ENCODE data around the gene CAPN9. TPM values are rescaled to one million over a fixed set of nuclear protein-coding genes. Genes with fewer than 3 reads are reported as not detected.
"Not testable (repeated sequence)": the region's sequence is repeated elsewhere in the genome, so short reads cannot be mapped to it uniquely, and the experiment has no call there.

Gene CAPN9
- total RNA-seq, 1 experiment from 2014 or later: not detected

DNA sequence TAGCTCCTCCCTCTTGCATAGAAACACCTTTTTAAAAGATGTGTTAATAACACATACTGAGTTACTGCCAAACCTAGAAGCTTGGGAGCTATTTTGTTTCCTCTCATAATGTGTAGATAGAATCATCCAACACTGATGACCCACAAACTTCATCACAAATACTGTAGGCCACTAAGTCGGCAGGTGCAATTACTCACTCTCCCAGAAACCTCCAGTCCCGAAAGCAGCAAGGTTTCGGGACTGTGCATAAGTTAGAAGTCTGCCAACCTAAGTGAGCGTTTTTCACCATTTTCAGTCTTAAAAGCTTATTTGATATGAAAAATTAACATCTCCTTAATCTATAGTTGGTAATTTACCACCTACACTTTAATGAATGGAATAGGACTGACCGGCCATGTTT lies 89.2 kb downstream of the CAPN9 start:
- Histone ChIP-seq H3K9me3 (no peaks in the 10 kb centered on the region), H3K27me3 (no peaks in the 10 kb centered on the region), H3K36me3 (peaks cover 7% of the 10 kb centered on the region; the same call in 1 of the 2 replicates), H3K4me3 (no peak overlapping the region)
- no peak for DNase-seq

DNA sequence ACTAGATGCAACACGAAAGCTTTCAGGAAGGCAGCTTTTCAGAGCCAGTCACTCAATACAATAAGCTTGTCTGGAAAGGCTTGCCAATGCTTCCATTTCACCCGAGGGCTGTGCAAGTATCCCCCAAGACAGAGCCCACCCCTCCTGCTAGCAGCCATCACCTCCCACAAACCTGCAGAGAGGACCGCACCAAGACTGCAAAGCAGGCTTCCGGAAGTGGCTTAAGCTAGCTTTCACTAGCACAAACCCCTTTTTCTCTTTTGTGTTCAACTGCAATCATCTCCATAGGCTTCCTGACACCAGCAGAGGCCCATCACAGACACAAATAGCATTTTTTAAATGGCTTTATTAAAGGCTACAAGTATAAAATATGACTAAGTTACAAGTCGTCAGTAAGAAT lies 89.6 kb downstream of the CAPN9 start:
- no peak overlapping the region for H3K4me3 ChIP-seq
- no peak for DNase-seq
- no peaks in the 10 kb centered on the region for H3K9me3 ChIP-seq
- H3K36me3 ChIP-seq: peaks cover 9% of the 10 kb centered on the region
- H3K27me3 ChIP-seq: no peaks in the 10 kb centered on the region

GRCh38 chr1:230839173-230839572 lies 92.0 kb downstream of the CAPN9 start:
- no peaks in the 10 kb centered on the region for H3K9me3 ChIP-seq
- no peak for DNase-seq
- H3K27me3 ChIP-seq: no peaks in the 10 kb centered on the region
- no peak overlapping the region for H3K4me3 ChIP-seq
- H3K36me3 ChIP-seq: peaks cover 20% of the 10 kb centered on the region

GRCh38 chr1:230842801-230843200 lies 95.6 kb downstream of the CAPN9 start:
- Histone ChIP-seq H3K4me3 (no peak overlapping the region), H3K9me3 (no peaks in the 10 kb centered on the region), H3K36me3 (peaks cover 20% of the 10 kb centered on the region), H3K27me3 (no peaks in the 10 kb centered on the region)
- DNase-seq: no peak

DNA sequence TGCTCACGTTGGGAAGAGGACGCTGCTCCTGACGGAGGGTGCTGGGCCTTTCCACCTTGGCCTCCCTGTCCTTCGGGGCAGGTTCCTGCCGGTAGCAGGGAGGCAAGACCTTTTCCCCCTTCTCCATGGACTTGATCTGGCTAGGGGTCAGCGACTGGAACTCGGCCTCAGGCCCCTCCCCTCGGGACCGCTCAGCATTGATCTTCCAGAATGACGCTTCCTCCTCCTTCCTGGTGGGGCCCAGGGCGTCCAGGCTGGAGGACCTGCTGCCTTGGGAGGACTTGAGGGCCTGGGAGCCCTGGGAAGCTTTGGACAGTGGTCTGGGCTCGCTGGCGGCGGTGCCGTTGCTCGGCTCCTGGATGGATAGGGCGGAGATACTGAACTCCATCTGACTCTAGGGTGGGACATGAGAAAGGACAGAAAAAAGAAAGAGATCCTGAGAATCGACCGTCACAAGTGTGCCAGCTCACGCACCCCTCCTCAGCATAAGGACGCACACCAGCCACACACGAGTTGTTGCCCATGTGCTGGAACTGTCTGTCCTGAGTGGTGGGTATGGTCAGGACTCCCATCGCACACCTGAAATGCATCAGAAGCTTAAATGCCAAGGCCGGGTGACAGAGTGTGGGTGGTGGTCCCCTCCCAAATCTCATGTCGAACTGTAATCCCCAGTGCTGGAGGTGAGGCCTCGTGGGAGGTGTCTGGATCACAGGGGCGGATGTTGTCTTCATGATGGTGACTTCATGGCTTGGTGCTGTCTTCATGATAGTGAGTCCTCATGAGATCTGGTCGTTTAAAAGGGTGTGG lies 96.5 kb downstream of the CAPN9 start:
- H3K9me3 ChIP-seq: no peaks in the 10 kb centered on the region
- H3K36me3 ChIP-seq: peaks cover 20% of the 10 kb centered on the region

DNA sequence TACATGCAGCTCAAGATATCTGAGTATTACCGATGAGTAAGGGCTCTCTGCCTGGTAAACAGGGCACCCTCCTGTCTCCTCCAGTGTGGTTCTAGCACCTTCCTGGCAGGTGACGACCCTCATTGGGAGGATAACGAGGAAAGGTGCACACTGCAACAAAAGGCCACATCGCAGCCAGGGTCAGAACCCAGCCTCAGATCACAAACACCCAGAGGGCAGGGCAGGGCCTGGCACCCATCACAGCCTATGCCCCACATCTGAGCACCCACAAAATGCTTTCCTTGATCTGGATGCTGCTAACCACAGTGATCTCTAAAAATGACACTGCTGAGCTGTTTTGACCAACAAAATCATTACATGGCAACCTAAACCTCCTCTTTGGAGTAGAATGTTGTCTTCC lies 97.4 kb downstream of the CAPN9 start:
- no peaks in the 10 kb centered on the region for H3K9me3 ChIP-seq
- DNase-seq: no peak

More for the DNA sequence above, 96.5 kb downstream of the CAPN9 start:
- DNase-seq: no peak
- Histone ChIP-seq H3K27me3 (no peaks in the 10 kb centered on the region), H3K4me3 (no peak overlapping the region)

GRCh38 chr1:230845184-230845583 lies 98.0 kb downstream of the CAPN9 start:
- not testable (repeated sequence) for DNase-seq, H3K9me3 ChIP-seq, H3K4me3 ChIP-seq, H3K27me3 ChIP-seq
- peaks cover 14% of the 10 kb centered on the region for H3K36me3 ChIP-seq

More for the DNA sequence above, 97.4 kb downstream of the CAPN9 start:
- Histone ChIP-seq H3K27me3 (no peaks in the 10 kb centered on the region), H3K4me3 (no peak overlapping the region), H3K36me3 (peaks cover 17% of the 10 kb centered on the region)

DNA sequence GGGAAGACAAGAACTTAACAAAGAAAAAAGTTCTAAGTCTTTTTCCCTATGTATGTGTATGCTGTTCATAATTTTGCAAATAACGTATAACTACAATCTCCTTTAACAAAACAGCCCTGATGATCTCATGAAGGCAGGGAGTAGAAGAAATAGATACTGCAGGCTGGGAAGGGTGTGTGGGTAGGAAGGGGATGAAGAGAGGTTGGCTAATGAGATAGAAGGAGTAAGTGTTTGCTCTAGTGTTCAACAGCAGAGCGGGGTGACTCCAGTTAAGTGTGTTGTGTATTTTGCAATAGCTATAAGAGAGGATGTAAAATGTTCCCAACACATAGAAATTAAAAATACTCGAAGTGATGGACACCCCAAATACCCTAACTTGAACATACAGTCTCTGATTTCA lies 101.0 kb downstream of the CAPN9 start:
- Histone ChIP-seq H3K4me3 (no peak overlapping the region), H3K27me3 (no peaks in the 10 kb centered on the region), H3K36me3 (peaks cover 10% of the 10 kb centered on the region), H3K9me3 (no peaks in the 10 kb centered on the region; the same call in 1 of the 2 replicates)
- no peak for DNase-seq

GRCh38 chr1:230849451-230850224 lies 102.5 kb downstream of the CAPN9 start:
- Histone ChIP-seq H3K27me3 (no peaks in the 10 kb centered on the region), H3K36me3 (peaks cover 21% of the 10 kb centered on the region), H3K9me3 (no peaks in the 10 kb centered on the region; the same call in 1 of the 2 replicates), H3K4me3 (no peak overlapping the region)
- DNase-seq: peak; percentile 92

DNA sequence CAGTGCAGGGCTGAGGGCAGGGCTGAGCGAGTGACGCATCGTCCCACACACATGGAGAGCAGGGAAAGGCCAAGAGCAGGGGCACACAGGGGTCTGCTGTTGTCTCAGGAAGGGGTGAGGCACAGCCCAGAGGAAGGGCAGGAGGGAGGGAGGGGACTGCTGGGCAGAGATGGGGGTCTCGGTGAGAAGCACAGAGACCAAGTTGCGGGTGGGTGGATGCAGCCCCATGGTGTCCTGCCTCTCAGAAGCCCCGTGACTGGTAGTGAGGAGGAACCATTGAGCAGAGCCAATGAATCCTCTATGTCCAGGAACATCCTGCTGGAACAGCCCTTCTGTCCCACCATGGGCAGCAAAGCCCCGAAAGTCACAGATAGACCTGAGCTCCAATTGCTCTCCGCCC lies 103.4 kb downstream of the CAPN9 start:
- H3K4me3 ChIP-seq: no peak overlapping the region
- peaks cover 23% of the 10 kb centered on the region for H3K36me3 ChIP-seq
- DNase-seq: no peak
- H3K9me3 ChIP-seq: no peaks in the 10 kb centered on the region; the same call in 1 of the 2 replicates
- H3K27me3 ChIP-seq: no peaks in the 10 kb centered on the region

DNA sequence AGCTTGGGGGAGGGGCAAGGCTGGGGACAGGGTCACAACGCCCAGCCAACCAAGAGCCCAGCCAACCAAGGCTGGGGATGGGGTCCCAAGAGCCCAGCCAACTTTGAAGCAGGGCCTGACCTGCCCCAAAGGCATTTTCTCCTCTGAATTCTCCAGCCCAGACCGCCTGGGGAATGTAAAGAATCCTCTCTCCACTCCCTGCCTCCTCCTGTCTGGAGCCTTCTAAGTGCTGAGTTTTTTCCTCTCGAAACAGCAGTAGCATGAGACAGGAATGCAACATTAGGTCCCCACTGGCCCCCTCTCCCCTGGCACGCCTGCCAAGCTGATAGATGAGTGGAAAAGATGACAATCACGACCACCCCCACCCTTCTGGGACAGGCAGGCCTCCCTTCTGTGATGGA lies 104.1 kb downstream of the CAPN9 start:
- H3K9me3 ChIP-seq: no peaks in the 10 kb centered on the region; the same call in 1 of the 2 replicates
- peak; percentile 26 for DNase-seq
- no peaks in the 10 kb centered on the region for H3K27me3 ChIP-seq
- peaks cover 26% of the 10 kb centered on the region for H3K36me3 ChIP-seq
- H3K4me3 ChIP-seq: no peak overlapping the region

Other genes with a start within 250 kb of the CAPN9 start
- 20.1 and 23.0 TPM in 2 replicates for gene COG2, start 104.9 kb upstream of the CAPN9 start, total RNA-seq (2014; rRNA removed; shearing (Covaris generic); ENCODE audit: low replicate concordance)
- not detected in 2 replicates for gene AGT, start 33.3 kb upstream of the CAPN9 start, total RNA-seq (2014; rRNA removed; shearing (Covaris generic); ENCODE audit: low replicate concordance)
- gene C1orf198, start 121.1 kb downstream of the CAPN9 start, total RNA-seq (2014; rRNA removed; shearing (Covaris generic); ENCODE audit: low replicate concordance): 39.5 and 47.1 TPM in 2 replicates
- 25.1 and 33.0 TPM in 2 replicates for gene TTC13, start 231.5 kb downstream of the CAPN9 start, total RNA-seq (2014; rRNA removed; shearing (Covaris generic); ENCODE audit: low replicate concordance)
- 4.3 and 8.1 TPM in 2 replicates for gene ARV1, start 231.7 kb downstream of the CAPN9 start, total RNA-seq (2014; rRNA removed; shearing (Covaris generic); ENCODE audit: low replicate concordance)

All from MG63 (cell line).